Epithelial cell of proximal tubule (primary cell): ENCODE data around the gene ASTN2. TPM values are rescaled to one million over a fixed set of nuclear protein-coding genes. Genes with fewer than 3 reads are reported as not detected.

Experiments used
- DNase-seq: peaks from one replicate; pipeline ENCODE4 v3.0.0-alpha.2; 2011; ENCODE audit warnings: low read depth
- H3K4me3 ChIP-seq: 2 replicates; pipeline ENCODE4 v1.5.1; 2011; ENCODE audit warnings: low read depth, mild to moderate bottlenecking, low read length
- CTCF ChIP-seq: conservative IDR thresholded peaks from 2 replicates; pipeline ENCODE4 v1.5.1; 2012; ENCODE audit warnings: low read depth, mild to moderate bottlenecking, low read length
- total RNA-seq: library from RNA; depleted of rRNA; stranded (reverse); fragments of >200 nt; gene quantifications from 2 replicates; pipeline ENCODE4 v1.2.3, GENCODE V29; 2015

The ASTN2 gene
- total RNA-seq, 1 donor from 2014 or later: 4.4 TPM

- H3K4me3 ChIP-seq: no peak overlapping the region
- no peak for TF ChIP-seq CTCF
- no peak for DNase-seq
Observed at GRCh38 chr9:117300371-117301110, 114.3 kb downstream of the ASTN2 start.

GRCh38 chr9:117296453-117296852 lies 118.4 kb downstream of the ASTN2 start:
- no peak overlapping the region for H3K4me3 ChIP-seq
- no peak for TF ChIP-seq CTCF
- DNase-seq: no peak

GRCh38 chr9:117293206-117294114 lies 121.4 kb downstream of the ASTN2 start:
- H3K4me3 ChIP-seq: no peak overlapping the region
- DNase-seq: no peak
- no peak for TF ChIP-seq CTCF

- no peak for TF ChIP-seq CTCF
- no peak for DNase-seq
- no peak overlapping the region for H3K4me3 ChIP-seq
Observed at GRCh38 chr9:117290856-117291622, 123.8 kb downstream of the ASTN2 start.

- H3K4me3 ChIP-seq: no peak overlapping the region
- DNase-seq: no peak
- TF ChIP-seq CTCF: no peak
Observed at GRCh38 chr9:117290306-117290840, 124.5 kb downstream of the ASTN2 start.

- H3K4me3 ChIP-seq: no peak overlapping the region
- DNase-seq: no peak
- no peak for TF ChIP-seq CTCF
Observed at GRCh38 chr9:117286245-117286644, 128.6 kb downstream of the ASTN2 start.
